NB4 (cell line): ENCODE results near the gene SUMO2.

ENCODE experiments used
- DNase-seq: peaks from one replicate; pipeline ENCODE4 v3.0.0; 2010; ENCODE audit warnings: low read depth
- H3K4me3 ChIP-seq: one replicate; pipeline ENCODE4 v1.5.1; 2011; ENCODE audit warnings: mild to moderate bottlenecking, low read depth, low read length, moderate library complexity
- CTCF ChIP-seq: IDR thresholded peaks from one replicate; pipeline ENCODE4 v1.5.1; 2012; ENCODE audit warnings: low read depth, low read length
- MAX ChIP-seq: IDR thresholded peaks from 2 replicates; pipeline ENCODE4 v1.6.1; 2011; ENCODE audit warnings: low read depth, low read length
- MYC ChIP-seq: IDR thresholded peaks from 2 replicates; pipeline ENCODE4 v1.6.1; 2011; ENCODE audit warnings: low read depth, low read length
- POLR2A ChIP-seq: IDR thresholded peaks from 2 replicates; pipeline ENCODE4 v1.6.1; 2011; ENCODE audit warnings: mild to moderate bottlenecking; ENCODE audit not compliant: insufficient read length; ENCODE audit errors: extremely low read depth

Gene SUMO2

GRCh38 chr17:75205793-75206163 lies 23.0 kb upstream of the SUMO2 start:
- no peak for DNase-seq
- no peak for TF ChIP-seq POLR2A
- peak; percentile 48; the same call in 1 of the 2 replicates for TF ChIP-seq MYC

GRCh38 chr17:75205037-75205792 lies 22.5 kb upstream of the SUMO2 start, which contains the start of gene NUP85:
TSS of gene NUP85 (plus strand) at chr17:75205679. CDS start at chr17:75205762, 83 bp downstream.
- peak within 1 kb of the TSS; percentile 80 for H3K4me3 ChIP-seq
- TF ChIP-seq MAX (peak; percentile 77), MYC (peak; percentile 65), POLR2A (peak; percentile 84), CTCF (no peak)
- DNase-seq = peak; percentile 96

More at GRCh38 chr17:75205793-75206163, 23.0 kb upstream of the SUMO2 start:
- peak overlapping the region; percentile 80 for H3K4me3 ChIP-seq

- H3K4me3 ChIP-seq = no peak overlapping the region
- DNase-seq = no peak
- TF ChIP-seq POLR2A (no peak), MAX (no peak)
Observed at GRCh38 chr17:75199886-75200618, 17.3 kb upstream of the SUMO2 start.

- H3K4me3 ChIP-seq = no peak overlapping the region
- DNase-seq = no peak
- TF ChIP-seq CTCF (no peak), MAX (no peak), MYC (no peak)
Observed at GRCh38 chr17:75194879-75195278, 12.1 kb upstream of the SUMO2 start.

GRCh38 chr17:75191584-75191983 lies 8.8 kb upstream of the SUMO2 start:
- TF ChIP-seq MAX (no peak), MYC (no peak), POLR2A (no peak), CTCF (no peak)
- peak; percentile 69 for DNase-seq

GRCh38 chr17:75188614-75189013 lies 5.9 kb upstream of the SUMO2 start:
- no peak for DNase-seq
- TF ChIP-seq MAX (no peak), CTCF (no peak), POLR2A (no peak), MYC (no peak)
- no peak overlapping the region for H3K4me3 ChIP-seq

More at GRCh38 chr17:75191584-75191983, 8.8 kb upstream of the SUMO2 start:
- H3K4me3 ChIP-seq = no peak overlapping the region
